Neural crest cell (in vitro differentiated cells): ENCODE measurements around the gene GOLGA5. TPM values are rescaled to one million over a fixed set of nuclear protein-coding genes. Genes with fewer than 3 reads are reported as not detected.

ENCODE experiments used
- DNase-seq: peaks from one replicate; pipeline ENCODE4 v3.0.0; 2021; ENCODE audit warnings: low read depth, mixed read lengths, low spot score
- H3K27ac Mint-ChIP-seq: one replicate; pipeline ENCODE4 v1.8.0; 2021; ENCODE audit warnings: mild to moderate bottlenecking, mixed read lengths; ENCODE audit not compliant: unreplicated experiment
- H3K27me3 Mint-ChIP-seq: 2 replicates; pipeline ENCODE4 v1.8.0; 2021; ENCODE audit warnings: low read depth, mild to moderate bottlenecking, mixed read lengths
- H3K36me3 Mint-ChIP-seq: 2 replicates; pipeline ENCODE4 v1.8.0; 2021; ENCODE audit warnings: low read depth, mild to moderate bottlenecking, mixed read lengths
- H3K4me1 Mint-ChIP-seq: 2 replicates; pipeline ENCODE4 v1.8.0; 2021; ENCODE audit warnings: mixed read lengths
- H3K4me3 Mint-ChIP-seq: one replicate; pipeline ENCODE4 v1.8.0; 2021; ENCODE audit warnings: mild to moderate bottlenecking, mixed read lengths
- H3K9me3 Mint-ChIP-seq: 2 replicates; pipeline ENCODE4 v1.8.0; 2021; ENCODE audit warnings: mixed read lengths
- CTCF ChIP-seq: fragments of 200-600 bp; sonication (generic); conservative IDR thresholded peaks from 2 replicates; pipeline ENCODE4 v1.5.0; 2021; ENCODE audit warnings: antibody characterized with exemption, mild to moderate bottlenecking
- total RNA-seq: library from RNA; stranded (reverse); gene quantifications from 2 replicates; pipeline ENCODE4 v1.2.1, GENCODE V29; 2021

The GOLGA5 gene
- total RNA-seq, 1 donor from 2014 or later: 19.8 TPM

GRCh38 chr14:92888896-92889295 lies 94.8 kb downstream of the GOLGA5 start:
- peaks cover 8% of the 10 kb centered on the region for H3K9me3 Mint-ChIP-seq
- H3K4me1 Mint-ChIP-seq: peaks cover 7% of the 10 kb centered on the region
- TF ChIP-seq CTCF: no peak
- H3K36me3 Mint-ChIP-seq: no peaks in the 10 kb centered on the region
- no peak overlapping the region for H3K4me3 Mint-ChIP-seq
- H3K27me3 Mint-ChIP-seq: peaks cover 68% of the 10 kb centered on the region
- no peak for DNase-seq
- H3K27ac Mint-ChIP-seq: no peak overlapping the region

Other genes with a start within 250 kb of the GOLGA5 start
- 35.3 and 37.0 TPM in 2 replicates for gene LGMN, start 45.7 kb upstream of the GOLGA5 start, total RNA-seq
- gene CHGA, start 128.8 kb downstream of the GOLGA5 start, total RNA-seq: 3.0 and 4.3 TPM in 2 replicates